ENCODE data around the gene DCAF8L2.

DNA sequence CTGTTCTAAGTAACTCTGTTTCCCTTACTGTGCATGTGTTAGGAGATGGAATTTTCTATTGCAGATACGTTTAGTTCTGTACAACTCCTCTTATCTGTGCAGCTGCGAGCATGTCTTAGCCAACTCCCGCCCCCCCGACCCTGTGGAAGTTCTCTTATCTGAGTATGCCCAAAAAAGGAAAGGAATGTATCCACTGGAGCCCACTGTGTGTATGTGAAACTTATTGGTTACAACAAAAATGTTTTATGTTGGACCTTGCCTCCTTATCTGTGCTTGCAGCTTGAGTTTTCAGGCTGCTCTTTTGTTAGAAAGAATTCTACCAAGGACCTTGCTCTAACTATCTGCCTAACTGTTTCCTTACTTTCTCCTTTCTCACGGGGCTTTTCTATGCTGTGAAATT, 24.2 kb upstream of the DCAF8L2 start:
- TF ChIP-seq MTA3 (IDR thresholded peaks at IDR 0.05; ENCODE audit: borderline replicate concordance, low read length) = no peak
- no peak for TF ChIP-seq EZH2 (IDR thresholded peaks at IDR 0.05; ENCODE audit: borderline replicate concordance, control insufficient read depth, low read depth, low read length)
- TF ChIP-seq RAD51 (IDR thresholded peaks at IDR 0.05) = no peak
- TF ChIP-seq, protein P1, sequence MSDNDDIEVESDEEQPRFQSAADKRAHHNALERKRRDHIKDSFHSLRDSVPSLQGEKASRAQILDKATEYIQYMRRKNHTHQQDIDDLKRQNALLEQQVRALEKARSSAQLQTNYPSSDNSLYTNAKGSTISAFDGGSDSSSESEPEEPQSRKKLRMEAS (IDR thresholded peaks at IDR 0.05; ENCODE audit: low read depth, low read length) = no peak
- TF ChIP-seq RCOR1 (conservative IDR thresholded peaks at IDR 0.05; ENCODE audit: low read depth, low read length) = no peak
- no peak for TF ChIP-seq NFYA (IDR thresholded peaks at IDR 0.05; ENCODE audit: borderline replicate concordance, low read depth, low read length)
- no peak for TF ChIP-seq RBBP5 (conservative IDR thresholded peaks at IDR 0.05)

Data from GM12878 (cell line).